Activated effector memory CD4-positive, alpha-beta T cell treated with anti-CD3 and anti-CD28 coated beads, Interleukin-2, amount 50 U/mL, for 16 hours (primary cell): ENCODE measurements around the gene NR2C2.
"Not testable (repeated sequence)": the region's sequence is repeated elsewhere in the genome, so short reads cannot be mapped to it uniquely, and the experiment has no call there.

ENCODE experiments used
- DNase-seq: peaks from one replicate; pipeline ENCODE4 v3.0.0-alpha.2; 2020

NR2C2 gene

DNA sequence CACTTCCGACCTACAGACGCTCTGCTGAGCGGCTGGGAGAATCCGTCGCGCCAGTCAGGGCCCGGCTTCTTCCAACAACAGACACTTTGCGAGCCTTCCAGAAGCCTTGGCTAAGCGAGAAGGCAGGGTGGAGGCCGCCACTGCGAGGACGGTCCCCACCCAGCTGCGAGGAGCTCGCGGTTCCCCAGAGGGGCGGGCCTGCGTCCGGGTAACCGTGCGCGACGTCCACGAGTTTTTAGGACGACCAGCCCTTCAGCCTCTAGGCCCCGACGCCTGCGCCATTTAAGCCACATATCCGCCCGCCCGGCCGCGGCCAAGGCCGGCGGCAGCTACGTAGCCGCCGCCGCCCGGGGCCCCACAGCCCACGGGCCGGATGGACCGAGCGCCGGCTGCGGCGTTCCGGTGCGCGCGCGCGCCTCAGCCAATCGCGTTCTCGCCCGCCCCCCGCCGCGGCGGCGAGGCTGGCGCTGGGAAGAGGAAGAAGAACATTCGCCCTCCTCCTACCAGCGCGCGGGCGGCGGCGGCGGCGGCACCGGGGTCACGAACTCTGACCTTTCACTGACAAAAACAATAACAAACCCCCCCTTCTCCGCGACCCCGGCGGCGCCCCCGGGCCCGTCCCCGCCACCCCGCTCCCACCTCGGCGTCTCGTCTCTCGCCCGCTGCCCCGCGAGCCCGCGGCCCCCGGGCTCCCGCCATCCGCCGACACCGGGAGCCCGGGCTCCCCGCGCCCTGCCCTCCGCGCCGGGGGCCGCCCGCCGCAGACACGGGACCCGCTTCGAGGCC lies at the start of gene NR2C2:
Gene NR2C2 (plus strand): TSS at position 484 of the 786 bp plus-strand sequence. CDS start 56,332 bp downstream, outside the sequence.
- DNase-seq = peak; percentile 95

DNA sequence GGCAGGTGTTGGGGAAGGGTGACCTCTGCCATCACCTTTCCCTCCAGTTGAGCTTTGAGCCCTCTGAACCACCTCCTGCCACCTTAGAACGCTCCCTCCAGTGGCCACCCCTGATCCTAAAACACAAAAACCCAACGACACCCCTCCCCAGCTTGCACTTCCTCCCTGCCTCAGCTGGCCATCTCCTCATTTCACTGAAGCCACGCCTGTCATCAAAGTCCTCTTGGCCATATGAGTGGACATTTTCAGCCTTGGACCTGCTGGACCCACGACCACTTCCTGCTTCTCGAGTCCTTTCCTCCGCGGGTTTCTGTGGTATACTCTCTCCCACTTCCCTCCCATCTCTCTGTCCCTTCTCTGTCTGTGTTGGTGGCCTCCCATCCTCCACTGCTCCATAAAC lies 48.5 kb upstream of the NR2C2 start:
- DNase-seq = no peak

DNA sequence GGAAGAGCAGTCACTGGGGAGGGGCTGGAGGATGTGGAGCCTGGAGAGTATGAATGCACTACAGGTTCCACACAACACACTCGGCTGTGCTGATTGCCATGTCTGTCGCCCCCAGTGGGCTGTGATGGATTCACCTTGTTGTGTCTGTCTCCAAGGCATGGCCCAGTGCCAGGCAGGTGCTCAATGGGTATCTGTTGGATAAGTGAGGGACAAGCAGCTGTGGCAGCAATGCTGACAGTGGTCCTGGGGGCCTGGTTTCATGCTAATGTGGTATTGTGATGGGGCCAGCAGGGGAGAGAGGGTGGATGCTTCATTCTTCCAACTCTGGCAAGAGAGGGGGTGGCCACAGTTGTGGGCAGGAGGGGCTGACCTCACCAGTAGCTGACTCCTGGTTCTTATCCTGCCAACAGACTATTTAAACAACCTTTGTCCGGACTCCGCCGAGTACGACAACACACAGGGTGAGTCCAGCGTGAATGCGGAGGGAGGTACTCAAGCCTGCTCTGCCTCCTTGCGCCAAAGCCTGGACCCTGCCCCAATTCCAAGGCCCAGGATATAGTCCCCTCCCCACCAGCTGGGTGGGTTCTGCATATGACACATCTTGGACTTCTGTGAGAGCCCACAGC lies 47.3 kb upstream of the NR2C2 start:
- no peak for DNase-seq

DNA sequence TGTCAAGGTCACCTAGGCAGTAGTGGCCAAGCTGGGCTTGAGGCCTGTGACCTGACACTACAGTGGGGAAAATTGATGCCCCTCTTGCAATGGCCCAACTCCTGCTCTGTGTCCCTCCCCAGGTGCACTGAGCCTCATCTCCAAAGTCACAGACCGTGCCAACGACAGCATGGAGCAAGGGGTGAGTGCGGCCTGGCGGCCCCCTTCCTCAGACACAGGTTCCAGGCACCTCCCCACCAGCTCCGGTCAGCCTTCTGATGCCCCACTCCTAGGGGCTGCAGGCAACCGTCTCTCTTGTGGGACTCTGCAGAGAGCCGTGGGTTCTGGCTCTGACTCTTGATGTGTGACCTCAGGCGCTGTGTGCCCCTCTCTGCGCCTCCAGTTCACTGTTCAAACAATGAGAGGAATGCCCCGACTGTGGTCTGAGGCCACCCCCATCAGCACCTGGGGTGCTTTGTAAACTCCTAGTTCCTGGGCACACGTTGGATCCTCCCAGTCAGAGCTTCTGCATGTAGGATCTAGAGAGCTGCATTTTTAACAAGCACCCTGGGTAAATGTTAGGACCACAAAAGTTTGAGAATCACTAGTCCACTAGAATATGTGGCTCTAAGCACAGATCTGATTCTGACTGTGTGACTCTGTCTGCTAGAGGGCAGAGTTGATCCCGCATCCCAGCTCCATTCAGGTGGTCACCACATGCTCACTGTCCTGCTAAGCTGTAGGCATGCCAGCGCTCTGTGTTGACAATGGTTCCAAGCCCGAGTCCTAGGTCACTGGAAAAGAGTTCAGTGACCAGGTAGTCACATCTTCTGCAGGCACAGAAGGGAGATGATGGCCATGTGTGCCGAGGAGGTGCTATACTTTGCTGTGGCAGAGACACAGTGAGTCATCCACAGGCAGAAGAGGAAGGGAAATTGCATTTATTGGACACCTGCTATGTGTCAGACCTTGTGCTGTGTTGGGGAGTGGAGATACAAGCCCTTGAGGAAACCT lies 46.2 kb upstream of the NR2C2 start:
- no peak for DNase-seq

DNA sequence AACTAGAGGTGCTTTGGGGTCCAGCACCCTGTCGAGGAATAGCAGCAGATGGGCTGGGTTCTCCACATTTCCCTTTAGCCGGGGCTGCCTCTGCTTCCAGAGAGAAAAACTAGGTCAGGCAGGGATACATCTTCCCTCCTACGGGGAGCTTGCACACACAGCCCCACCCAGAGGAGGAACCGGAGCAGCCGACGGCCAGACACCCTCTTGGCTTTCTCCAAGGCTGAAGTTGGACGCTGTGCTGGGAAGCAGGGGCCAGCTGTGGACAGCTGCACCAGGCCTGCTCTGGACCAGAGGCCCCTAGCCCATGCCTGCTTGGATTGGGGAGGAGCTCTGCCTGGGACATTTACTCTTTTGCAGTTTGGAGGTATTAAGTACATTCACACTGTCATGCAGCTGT lies 44.7 kb upstream of the NR2C2 start:
- DNase-seq = no peak

DNA sequence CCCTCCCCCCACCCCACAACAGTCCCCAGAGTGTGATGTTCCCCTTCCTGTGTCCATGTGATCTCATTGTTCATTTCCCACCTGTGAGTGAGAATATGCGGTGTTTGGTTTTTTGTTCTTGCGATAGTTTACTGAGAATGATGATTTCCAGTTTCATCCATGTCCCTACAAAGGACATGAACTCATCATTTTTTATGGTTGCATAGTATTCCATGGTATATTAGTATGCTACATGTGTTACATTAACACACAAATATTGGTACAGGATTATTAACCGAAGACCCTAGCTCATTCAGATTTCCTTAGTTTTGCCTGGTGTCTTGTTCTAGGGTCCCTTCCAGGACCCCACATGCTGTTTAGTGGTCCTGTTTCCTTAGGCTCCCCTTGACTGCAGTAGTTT lies 43.9 kb upstream of the NR2C2 start:
- not testable (repeated sequence) for DNase-seq

DNA sequence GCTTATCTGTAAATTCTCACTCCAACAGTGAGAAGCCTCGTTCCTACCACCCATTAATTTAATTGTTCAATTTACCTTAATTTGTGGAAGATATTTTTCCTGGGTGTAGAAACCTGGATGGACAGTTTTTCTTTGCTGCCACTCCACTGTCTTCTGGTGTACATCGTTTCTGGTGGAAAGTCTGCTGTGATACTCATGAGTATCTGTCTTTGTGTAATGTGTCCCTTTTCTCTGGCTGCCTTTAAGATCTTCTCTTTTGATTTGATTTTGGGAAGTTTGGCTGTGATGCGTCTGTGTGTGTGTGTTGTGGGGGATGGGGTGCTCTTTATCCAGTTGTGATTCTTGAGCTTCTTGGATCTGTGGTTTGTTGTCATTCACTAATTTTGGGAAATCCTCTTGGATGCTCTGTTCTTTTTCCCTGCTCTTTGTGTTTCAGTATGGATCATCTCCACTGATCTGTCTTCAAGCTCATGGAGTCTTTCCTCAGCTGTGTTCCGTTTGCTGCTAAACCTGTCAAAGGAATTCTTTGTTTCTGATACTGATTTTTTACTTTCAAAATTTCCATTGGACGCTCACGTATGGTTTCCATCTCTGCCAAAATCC lies 42.2 kb upstream of the NR2C2 start:
- DNase-seq = no peak

DNA sequence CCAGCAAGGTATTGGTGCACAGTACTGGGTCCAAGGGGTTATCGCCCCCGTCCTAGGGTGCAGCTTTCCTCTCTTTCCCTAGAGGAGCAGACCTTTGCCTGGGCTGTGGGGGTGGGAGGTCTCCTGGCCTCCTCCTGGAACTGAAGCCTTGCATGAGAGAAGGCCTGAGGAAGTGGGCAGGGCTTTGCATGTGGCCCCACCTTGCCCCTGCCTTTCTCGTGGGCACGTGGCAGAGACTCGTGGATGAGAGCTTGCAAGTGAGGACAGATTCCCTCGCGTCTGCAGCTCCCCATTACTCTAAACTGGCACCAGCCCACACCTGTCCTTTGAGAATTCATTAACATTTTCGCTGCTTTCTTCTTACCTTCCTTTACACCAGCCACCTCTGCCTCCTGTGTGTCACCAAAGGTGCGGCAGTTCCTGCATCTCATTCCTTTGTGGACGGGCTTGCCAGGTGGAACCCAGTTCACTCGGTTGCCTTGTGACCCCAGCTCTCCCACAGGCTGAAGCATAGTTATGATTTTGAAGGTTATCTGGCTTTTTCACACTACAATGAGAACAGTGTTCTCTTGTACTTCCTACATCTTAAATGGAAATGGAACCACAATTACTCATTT lies 40.9 kb upstream of the NR2C2 start:
- DNase-seq = peak; percentile 17

DNA sequence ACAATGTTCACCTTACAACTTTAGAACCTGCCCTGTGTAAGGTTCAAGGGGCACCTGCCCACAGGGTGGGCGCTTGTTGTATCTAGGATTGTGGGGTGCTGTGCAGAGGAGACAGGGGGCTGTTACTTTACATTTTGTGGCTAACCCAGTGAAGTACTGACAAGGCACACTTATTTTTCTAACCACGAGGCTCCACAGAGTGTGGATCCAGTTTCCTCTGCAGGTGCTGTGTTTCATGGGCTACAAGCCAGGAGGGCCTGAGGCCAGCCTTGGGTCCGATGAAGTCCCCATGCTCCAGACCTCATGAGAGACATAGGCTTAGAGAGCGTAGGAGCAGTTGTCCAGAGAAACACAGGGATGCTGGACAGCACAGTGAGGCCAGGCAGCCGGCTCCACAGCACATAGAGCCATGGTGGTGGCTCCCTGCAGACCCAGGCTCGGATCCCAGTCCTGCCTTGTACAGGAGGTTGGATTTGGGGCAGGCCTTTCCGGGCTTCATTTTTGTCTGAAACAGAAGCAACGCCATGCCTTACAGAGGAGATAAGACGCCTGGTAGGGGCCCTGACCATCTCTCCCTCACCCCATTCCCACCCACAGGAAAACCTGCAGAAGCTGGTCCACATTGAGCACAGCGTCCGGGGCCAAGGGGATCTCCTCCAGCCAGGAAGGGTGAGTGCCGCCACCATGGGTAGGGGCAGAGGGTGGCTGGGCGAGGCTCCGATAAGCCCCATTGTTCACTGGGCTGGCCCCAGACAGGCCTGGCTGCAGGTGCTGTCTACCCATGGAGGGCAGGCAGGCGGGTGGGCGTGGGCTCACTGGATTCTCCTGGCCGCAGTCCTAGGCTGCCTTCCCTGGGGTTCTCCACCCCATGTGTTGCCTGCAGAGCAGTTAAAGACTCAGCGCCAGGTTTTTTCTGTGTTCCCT lies 40.1 kb upstream of the NR2C2 start:
- peak; percentile 43 for DNase-seq

DNA sequence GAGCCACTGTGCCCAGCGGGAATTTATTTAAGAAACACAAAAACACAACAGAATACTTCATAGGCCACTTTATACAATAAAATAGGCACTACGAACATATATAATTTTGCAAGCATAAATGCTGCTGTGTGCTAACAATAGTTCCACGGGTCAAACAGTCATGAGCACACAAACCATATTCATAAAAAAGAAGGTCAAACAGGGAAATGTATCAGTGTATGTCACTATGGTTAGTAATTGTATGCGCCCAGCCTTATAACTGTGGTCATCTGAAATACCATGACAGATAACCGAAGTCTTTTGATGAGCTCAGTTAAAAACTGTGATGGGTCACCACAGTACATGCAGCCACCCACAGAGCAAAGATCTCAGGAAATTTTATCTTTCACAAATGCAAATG lies 38.1 kb upstream of the NR2C2 start:
- no peak for DNase-seq

DNA sequence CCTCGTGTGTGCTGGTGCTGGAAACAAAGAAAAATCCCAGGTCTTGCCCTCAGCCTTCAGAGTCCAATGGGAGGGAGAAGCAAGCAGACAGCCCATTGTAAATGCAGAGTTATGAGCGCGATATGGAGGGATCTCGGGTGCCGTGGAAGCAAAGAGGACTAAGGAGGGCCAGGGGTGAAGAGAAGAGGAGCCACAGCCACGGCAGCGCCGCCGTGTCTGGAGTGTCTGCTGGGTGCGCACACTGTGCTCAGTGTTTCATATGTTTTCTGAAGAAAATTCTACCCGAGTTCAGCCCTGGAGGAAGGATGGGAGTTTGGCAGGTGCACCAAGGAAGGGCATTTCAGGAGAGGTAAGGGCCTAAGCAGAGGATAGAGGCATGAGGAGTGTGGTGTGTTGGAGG lies 35.7 kb upstream of the NR2C2 start:
- peak; percentile 37 for DNase-seq

DNA sequence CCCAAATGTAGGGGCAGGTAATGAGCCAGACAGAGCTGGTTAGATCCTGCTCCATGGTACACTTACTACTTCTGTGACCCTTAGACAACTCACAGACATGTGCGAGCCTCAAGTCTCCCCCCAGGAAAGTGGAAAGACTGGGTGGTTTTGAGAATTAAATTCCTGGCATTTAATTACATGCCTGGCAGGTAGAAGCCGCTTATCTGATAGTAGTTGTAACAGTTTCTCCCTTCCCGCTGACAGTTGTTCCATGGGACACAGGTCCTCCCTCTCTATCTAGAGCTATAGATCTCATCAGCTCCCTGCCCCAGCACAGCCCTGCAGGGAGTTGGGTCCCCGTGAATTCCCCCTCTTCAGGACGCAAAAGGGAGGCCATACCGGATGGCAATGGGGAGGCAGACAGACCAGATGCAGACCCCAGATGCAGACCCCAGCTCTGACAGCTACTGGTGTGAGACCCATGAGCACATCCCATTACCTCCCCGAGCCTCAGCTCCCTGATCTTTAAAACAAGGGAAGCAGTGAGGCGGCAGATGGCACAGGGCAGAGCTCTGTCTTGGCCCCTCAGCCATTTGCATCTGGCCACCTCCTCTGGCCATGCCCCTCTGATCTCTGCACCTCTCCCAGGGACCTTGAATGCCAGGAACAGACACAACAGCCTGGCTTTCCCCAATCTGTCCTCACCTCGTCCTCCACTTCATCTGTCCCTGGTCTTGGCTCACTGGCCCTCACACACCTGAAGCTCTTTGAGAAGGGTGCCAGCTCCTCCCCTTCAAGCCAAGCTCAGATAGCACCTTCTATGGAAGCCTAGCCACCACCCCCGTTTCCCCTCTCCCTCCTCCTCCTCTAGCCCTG lies 34.1 kb upstream of the NR2C2 start:
- DNase-seq = peak; percentile 51

DNA sequence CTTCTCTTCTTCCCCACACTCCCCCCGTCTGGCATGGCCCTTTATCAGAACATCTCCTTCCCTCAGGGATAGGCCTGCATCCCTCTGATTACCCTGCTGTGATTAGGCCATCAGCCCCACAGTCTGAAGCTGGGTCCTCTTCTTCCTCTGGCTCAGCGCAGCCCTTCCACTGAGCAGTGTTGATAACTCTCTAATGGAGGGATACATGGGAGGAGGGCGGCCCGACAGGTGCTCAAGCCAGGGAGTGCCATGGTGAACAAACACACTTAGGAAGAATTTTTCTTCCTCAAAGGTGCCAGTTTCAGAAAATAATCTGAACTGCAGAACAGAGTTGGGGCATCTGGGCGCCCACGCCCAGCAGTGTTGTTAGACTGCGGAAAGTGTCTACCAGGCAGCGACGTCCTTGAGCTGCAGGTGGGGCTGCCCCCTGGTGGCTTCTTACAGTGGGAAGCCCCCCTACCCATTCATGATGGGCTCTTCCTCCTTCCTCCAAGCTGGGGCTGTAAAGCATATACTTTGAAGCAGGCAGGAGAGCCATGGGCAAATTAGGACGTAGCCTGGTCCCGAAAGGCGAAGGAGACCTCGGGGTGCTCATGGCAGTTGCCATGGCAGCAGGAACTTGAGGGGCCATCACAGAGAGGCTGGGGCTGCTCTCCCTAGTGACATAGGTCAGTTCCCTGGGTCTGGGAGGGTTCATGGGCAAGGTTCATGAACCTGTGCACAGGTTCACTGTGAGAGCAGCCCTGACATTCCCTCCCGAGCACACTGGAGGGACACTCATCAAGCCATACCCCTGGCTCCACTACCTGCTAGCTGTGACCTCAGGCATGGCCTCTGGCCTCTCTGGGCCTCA lies 33.2 kb upstream of the NR2C2 start:
- DNase-seq = peak; percentile 42

DNA sequence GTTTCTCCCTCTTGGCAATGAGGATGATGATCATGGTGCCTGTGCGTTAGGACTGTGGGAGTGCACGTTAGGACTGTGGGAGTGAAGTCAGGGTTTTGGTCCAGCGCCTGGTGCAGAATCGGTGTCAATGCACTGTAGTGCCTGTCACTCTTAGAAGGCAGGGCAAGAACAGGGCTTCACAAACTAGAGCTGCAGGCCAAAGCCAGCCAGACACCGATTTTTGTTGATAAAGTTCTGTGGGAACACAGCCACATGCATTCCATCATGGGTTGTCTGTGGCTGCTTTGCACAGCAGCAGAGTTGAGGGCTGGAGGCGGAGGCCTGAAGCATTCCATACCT lies 32.6 kb upstream of the NR2C2 start:
- DNase-seq = peak; percentile 42

DNA sequence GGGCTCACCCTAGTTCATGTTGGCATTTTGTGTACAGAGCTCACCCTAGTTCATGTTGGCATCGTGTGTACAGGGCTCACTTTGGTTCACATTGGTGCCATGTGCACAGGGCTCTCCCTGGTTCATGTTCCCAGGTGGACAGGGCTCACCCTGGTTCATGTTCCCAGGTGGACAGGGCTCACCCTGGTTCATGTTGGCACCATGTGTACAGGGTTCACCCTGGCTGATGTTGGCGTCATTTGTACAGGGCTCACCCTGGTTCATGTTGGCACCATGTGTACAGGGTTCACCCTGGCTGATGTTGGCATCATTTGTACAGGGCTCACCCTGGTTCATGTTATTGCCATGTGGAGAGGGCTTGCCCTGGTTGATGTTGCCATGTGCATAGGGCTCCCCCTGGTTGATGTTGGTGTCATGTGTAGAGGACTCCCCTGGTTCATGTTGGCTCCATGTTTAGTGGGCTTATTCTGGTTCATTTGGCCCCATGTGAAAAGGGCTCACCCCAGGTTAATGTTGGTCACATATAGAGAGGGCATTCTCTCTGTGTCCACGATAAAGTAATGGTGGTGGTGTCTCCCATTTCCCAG lies 31.7 kb upstream of the NR2C2 start:
- DNase-seq = peak; percentile 66

DNA sequence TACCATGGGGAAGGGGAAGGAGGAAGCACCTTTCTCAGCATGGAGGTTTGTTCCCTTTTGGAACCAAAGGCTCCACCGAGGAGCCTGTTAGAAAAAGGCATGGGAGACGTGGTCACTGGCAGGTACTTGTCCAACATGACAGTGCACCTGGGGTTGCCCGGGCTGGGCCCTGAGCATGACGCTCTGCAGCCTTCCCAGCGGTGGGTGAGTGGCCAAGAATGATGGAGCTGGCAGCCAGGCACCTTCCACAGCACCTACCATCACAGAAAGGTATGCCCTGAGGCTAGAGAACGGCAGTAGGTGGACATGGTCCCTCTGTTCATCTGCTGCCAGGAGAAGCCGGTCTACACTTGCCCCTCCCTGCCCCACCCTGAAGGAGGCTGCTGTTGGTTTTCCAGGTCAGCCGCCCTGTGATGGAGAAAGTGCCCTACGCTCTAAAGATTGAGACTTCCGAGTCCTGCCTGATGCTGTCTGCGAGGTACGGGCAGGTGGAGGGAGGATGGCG lies 29.0 kb upstream of the NR2C2 start:
- DNase-seq = peak; percentile 54

DNA sequence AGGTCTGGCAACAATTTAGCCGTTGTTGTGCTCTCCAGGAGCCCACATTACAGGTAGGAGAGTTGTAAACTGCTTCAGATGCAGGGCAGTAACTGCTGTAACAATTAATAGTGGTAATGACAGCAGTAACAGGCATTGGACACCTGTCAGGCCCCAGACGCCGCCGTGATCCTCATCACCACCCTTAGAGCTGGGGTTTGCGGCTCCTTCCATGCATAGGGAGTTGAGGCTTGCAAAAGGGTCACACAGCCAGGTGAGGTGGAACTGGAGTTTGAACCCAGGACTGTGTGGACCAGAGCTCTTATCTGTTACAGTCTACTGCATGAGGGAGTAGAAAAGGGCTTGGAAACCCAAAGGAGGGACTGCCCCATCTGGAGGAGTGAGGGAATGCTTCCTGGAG lies 26.8 kb upstream of the NR2C2 start:
- peak; percentile 59 for DNase-seq

DNA sequence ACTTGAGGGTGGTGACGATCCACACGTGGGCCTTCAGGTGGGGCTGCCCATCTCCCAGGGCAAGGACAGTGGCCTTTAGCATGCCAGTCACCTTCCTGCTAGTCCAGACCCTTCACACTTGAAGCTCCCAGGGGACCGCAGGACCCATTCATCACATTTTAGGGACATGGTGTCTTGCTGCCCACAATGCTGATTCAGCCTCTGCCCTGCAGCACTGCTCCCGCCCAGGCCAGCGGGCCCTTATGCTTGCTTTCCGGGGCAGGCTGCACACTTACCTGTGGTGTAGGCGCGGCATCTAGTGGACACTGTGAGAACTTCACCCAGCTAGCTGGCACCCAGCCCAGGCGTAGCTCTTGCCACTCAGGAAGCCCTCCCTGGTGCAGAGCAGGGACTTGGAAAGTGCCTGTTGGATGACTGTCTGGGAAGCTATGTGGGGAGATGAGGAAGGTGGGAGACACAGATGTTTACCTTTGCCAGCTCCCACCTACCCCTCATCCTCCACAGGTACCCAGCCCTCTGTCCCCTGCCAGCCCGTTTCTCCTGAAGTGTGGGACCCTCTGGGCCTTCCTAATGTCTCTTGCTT lies 26.3 kb upstream of the NR2C2 start:
- peak; percentile 92 for DNase-seq
